HG02588 (cell line): Measurements from ENCODE around the gene KCNF1.

Experiments used
- ATAC-seq: cut with Tn5 transposase; IDR thresholded peaks from one replicate; pipeline ENCODE4 v1.9.1; 2021; ENCODE audit warnings: mild to moderate bottlenecking, moderate library complexity; ENCODE audit not compliant: unreplicated experiment

KCNF1 gene

GRCh38 chr2:10901160-10901939 lies 10.4 kb upstream of the KCNF1 start:
- no peak for ATAC-seq

- ATAC-seq, result no peak
Observed at GRCh38 chr2:10903861-10904210, 7.9 kb upstream of the KCNF1 start.

DNA sequence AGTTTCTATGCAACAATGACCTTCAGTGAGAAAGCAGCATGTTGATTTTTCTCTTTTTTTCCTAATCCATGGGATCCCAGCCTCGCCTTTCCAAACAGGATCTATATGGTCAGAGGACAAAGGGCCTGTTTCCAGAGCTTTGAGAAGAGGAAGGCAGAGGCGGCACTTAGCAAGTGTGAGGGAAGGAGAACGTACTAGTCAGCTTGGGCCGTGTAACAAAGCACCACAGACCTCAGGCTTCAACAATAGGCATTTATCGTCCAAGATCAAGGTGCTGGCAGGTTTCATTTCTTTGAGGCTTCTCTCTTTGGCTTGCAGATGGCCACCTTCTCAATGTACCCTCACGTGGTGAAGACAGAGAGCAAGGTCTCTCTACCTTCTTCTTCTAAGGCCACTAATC lies 7.3 kb upstream of the KCNF1 start:
- ATAC-seq, result no peak

- no peak for ATAC-seq
Observed at GRCh38 chr2:10905006-10905861, 6.5 kb upstream of the KCNF1 start.

DNA sequence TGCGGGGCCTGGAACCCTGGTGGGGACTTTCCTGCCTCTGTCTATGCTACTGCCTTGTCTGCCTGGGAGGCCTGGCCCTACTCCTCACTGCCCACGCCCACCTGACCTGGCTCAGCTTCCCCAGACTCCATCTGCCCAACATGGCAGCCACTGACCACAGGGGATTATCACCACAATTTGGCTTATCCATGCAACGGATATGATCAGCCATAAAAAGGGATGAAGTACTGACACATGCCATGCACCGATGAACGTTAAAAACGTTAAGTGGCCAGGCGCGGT lies 5.9 kb upstream of the KCNF1 start:
- ATAC-seq, result no peak

DNA sequence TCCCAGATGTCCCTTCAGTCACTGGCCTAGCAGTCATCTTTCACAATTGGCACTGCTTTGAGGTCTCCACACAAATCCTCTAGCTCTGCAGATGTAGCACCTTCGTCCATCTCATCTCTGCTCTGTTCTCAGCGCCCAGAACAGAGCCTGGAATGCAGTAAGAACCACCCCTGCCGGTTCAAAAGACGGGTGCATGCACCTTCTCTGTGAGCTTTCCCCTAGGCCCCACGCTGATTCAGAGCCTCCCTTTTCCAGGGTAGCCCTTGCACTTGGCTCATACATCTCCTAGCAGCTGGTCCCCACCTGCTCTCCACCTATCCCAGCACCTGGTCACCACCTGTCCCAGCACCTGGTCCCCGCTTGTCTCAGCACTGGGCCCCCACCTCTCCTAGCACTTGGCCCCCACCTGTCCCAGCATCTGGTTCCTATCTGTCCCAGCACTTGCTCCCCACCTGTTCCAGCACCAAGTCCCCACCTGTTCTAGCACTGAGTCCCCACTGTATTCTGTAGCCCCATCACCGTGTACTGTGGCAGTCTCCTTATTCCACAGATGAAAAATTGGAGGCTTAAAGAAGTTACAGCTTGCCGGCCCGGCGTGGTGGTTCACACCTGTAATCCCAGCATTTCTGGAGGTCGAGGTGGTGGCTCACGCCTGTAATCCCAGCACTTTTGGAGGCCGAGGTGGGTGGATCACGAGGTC lies 4.7 kb upstream of the KCNF1 start:
- no peak for ATAC-seq

- no peak for ATAC-seq
Observed at GRCh38 chr2:10908195-10908594, 3.5 kb upstream of the KCNF1 start.

GRCh38 chr2:10909050-10909995 lies 2.4 kb upstream of the KCNF1 start:
- ATAC-seq, result no peak

- ATAC-seq, result no peak
Observed at GRCh38 chr2:10909996-10910341, 1.8 kb upstream of the KCNF1 start.

DNA sequence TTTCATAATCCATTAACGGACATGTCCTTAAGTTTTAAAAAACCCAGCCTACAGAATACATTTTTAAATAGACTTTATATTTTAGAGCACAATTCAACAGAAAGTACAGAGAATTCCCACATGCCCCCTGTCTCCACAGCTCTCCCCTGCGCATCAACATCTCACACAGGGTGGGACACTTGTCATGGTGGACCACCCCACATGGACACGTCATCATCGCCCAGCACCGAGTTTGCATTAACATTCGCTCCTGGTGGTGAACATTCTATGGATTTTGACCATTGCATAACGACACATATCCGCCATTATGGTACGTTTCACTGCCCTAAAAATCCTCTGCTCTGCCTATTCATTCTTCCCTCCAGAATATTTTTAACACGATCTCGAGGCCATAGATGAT lies 1.1 kb upstream of the KCNF1 start:
- no peak for ATAC-seq

- no peak for ATAC-seq
Observed at GRCh38 chr2:10912076-10912731, 470 bp downstream of the KCNF1 start.

DNA sequence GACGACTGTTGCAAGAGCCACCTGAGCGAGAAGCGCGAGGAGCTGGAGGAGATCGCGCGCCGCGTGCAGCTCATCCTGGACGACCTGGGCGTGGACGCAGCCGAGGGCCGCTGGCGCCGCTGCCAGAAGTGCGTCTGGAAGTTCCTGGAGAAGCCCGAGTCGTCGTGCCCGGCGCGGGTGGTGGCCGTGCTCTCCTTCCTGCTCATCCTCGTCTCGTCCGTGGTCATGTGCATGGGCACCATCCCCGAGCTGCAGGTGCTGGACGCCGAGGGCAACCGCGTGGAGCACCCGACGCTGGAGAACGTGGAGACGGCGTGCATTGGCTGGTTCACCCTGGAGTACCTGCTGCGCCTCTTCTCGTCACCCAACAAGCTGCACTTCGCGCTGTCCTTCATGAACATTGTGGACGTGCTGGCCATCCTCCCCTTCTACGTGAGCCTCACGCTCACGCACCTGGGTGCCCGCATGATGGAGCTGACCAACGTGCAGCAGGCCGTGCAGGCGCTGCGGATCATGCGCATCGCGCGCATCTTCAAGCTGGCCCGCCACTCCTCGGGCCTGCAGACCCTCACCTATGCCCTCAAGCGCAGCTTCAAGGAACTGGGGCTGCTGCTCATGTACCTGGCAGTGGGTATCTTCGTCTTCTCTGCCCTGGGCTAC lies 1.2 kb downstream of the KCNF1 start:
- ATAC-seq, result no peak

- no peak for ATAC-seq
Observed at GRCh38 chr2:10913501-10914271, 2.0 kb downstream of the KCNF1 start.

DNA sequence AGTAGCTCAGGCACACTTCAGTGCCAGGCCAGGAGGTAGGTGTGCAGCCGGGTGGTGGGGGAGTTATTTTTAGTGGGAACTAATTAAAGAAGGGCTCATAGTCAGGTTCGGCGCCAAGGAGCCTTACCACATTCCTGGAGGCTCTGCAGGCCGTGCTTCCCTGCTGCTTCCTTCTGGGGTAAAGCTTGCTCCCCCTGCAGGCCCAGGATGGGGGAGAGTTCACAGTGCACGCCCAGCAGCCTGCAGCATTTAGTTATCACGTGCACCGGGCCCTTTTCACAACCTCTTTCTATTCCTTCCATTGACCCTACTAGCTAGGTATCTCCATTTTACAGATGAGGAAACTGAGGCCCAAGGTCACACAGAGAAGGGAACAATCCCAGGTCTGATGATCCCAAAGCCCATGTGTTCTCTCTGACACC lies 2.5 kb downstream of the KCNF1 start:
- ATAC-seq, result no peak

DNA sequence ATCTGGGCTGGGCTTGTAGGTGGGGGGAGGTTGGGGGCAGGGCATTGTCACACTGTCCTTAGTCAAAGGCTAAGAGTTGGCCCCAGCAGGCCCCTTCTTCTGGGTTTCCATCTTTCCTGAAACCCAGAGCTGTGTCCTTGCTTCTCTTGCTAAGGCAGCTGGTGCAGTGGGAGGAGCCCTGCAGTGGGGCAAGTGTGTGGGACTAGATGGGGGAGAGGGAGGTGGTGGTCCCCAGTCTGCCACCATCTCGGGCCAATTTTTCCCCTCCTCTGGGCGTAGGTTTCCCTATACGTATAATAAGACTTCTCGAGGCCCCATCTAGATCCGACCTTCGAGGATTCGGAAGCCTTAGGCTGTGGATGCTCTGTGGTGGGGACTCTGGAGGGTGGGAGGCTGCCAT lies 3.5 kb downstream of the KCNF1 start:
- no peak for ATAC-seq

DNA sequence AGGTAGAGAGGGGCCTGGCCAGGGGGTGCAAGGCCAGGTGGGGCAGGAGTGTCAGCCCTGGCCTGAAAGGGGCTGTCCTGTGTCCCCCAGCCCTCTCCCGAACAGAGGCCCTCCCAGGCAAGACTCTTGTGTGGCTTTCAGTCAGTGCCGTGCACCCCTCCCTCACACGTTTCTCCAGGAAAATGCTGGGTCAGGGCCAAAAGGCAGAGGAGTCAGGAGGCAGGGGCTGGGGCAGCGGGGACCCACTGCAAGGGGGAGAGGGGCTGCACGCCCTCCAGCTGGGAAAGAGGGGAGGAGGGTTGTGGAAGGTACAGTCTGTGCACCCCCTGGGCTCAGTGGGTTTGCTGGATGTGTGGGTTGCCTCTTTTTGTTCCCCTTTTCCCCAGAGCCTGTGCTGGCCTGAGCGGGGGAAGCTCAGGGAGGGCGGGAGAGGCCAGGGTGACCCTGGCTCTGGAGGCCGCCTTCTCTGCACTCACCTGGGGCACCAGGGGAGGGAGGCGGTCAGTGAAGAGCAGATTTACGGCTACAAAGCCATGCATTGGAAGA lies 4.1 kb downstream of the KCNF1 start:
- no peak for ATAC-seq

DNA sequence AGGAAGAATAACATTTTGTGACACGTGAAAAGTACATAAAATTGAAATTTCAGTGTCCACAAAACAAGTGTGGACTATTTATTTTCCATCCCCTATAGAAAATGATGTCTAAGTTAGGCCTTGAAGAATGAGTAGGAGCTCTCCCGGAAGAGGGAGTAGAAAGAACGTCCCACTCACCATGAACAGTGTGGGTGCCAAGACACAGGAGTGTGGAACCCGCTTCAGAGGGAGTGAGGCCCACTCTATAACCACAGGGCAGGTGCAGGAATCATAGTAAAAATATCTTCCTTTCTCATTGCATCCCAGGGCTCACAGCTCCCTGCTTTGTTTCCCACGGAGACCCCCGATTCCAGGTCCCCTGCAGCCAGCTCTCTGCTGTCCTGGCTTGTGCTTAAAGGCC lies 5.2 kb downstream of the KCNF1 start:
- no peak for ATAC-seq

DNA sequence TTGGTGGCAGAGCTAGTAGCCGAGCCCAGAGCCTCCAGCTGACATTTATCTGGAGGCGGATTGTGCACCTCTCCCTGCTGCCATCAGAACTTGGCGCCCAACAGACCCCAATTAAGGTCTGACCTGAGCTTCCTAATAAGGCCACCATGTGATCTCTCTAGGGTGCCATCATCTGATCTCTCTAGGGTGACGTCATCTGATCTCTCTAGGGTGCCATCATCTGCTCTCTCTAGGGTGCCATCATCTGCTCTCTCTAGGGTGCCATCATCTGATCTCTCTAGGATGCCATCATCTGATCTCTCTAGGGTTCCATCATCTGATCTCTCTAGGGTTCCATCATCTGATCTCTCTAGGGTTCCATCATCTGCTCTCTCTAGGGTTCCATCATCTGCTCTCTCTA lies 6.2 kb downstream of the KCNF1 start:
- no peak for ATAC-seq
